HG03520 (cell line): ENCODE measurements around the gene RASA3.

Experiments
- ATAC-seq: cut with Tn5 transposase; IDR thresholded peaks from one replicate; pipeline ENCODE4 v1.9.1; 2021; ENCODE audit warnings: mild to moderate bottlenecking, moderate library complexity; ENCODE audit not compliant: unreplicated experiment

RASA3 gene

DNA sequence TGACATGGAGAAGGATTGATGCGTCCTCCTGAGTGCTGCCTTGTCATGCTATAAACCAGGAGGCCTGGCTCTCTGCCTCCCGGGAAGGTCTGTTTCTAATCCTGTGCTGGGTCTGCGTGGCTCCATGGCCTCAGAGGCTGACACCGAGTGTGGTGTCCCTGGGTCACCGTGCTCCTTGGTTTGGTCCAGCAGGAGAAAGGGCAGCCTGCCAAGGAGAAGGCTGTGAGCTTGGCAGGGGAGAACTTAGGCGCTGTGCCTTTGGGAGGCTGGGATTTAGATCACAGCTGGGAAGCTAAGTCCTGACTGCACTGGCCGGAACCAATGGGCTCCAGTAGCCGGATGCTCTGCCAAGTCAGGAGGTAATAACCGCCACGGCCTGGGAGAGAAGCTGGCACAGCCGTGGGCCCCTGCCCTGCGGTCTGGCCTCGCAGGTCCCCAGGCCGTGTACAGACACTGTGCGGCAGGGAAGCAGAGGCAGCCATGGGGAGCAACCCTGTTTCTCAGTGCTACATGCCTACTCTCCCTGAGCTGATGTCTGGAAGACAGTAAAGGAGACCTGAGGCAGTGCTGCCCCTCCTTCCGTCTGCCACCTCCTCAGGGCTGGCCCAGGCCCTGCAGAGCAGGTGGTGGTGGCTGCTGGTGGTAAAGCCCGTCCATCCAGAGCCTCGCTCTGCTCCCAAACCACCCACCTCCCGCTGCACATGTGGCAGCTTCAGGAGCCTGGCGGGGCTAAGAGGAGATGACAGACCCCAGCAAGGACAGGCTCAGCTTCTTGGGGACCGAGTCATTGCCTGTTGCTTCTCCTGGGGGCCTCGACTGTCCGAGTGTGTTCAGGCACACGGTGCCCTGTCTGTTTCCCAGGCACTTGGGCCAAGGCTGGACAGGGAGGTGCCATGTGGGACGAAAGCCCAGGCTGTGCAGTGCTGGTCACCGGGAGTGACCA is 203.5 kb downstream of the RASA3 start:
- ATAC-seq = no peak
